Epidermal melanocyte (primary cell): ENCODE measurements around the gene LIN37.
A peak's percentile ranks its signal among the peaks of the same experiment; 100 is the strongest.
"Not testable (repeated sequence)": the region's sequence is repeated elsewhere in the genome, so short reads cannot be mapped to it uniquely, and the experiment has no call there.

Experiments
- DNase-seq: peaks from one replicate; pipeline ENCODE4 v3.0.0; 2011; ENCODE audit warnings: low spot score; ENCODE audit not compliant: insufficient read length

The LIN37 gene

DNA sequence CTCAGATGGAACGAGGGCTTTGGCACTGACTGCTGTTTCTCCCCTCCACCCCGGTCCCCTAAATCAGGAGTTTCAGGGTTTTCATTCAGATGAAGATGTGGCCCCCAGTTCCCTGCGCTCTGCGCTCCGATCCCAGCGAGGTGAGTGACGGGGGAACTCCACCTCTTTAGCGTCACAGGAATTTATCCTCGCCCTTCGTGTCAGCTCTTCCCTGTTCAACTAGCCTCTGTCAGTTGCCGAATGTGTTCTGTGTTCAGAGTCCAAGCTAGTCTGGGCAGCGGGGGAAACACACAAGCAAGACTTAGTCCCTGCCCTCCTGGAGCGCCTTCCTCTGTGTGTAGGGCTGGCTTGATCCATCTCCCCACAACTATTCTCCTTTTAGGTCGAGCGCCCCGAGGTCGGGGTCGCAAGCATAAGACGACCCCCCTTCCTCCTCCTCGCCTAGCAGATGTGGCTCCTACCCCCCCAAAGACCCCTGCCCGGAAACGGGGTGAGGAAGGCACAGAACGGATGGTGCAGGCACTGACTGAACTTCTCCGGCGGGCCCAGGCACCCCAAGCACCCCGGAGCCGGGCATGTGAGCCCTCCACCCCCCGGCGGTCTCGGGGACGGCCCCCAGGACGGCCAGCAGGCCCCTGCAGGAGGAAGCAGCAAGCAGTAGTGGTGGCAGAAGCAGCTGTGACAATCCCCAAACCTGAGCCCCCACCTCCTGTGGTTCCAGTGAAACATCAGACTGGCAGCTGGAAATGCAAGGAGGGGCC lies 28.8 kb upstream of the LIN37 start:
- peak; percentile 12 for DNase-seq

GRCh38 chr19:35720163-35720524 lies 28.2 kb upstream of the LIN37 start:
- DNase-seq: no peak

DNA sequence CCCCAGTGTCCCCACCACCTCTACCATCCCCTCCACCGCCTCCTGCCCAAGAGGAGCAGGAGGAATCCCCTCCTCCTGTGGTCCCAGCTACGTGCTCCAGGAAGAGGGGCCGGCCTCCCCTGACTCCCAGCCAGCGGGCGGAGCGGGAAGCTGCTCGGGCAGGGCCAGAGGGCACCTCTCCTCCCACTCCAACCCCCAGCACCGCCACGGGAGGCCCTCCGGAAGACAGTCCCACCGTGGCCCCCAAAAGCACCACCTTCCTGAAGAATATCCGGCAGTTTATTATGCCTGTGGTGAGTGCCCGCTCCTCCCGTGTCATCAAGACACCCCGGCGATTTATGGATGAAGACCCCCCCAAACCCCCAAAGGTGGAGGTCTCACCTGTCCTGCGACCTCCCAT lies 27.7 kb upstream of the LIN37 start:
- no peak for DNase-seq

- peak; percentile 13 for DNase-seq
Observed at GRCh38 chr19:35721374-35721773, 27.0 kb upstream of the LIN37 start.

GRCh38 chr19:35722461-35722860 lies 25.9 kb upstream of the LIN37 start:
- no peak for DNase-seq

DNA sequence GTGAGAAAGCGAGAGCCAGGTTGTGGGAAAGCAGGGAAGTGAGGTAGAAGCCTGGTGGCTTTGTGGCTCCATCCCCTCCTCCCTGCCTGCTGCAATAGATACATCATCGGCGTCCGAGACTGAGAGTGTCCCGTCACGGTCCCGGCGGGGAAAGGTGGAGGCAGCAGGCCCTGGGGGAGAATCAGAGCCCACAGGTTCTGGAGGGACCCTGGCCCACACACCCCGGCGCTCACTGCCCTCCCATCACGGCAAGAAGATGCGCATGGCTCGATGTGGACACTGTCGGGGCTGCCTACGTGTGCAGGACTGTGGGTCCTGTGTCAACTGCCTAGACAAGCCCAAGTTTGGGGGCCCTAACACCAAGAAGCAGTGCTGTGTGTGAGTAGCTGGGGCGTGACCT lies 25.5 kb upstream of the LIN37 start:
- DNase-seq: peak; percentile 10

DNA sequence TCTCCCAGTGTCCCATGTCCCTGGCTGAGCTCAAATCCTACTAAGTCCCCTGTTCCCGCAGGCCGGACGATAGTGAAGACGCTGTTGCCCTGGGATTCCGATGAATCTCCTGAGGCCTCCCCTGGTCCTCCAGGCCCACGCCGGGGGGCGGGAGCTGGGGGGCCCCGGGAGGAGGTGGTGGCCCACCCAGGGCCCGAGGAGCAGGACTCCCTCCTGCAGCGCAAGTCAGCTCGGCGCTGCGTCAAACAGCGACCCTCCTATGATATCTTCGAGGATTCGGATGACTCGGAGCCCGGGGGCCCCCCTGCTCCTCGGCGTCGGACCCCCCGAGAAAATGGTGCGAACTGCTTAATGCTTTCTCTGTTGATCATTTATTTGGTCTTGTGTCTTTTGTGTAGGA lies 24.7 kb upstream of the LIN37 start:
- no peak for DNase-seq

DNA sequence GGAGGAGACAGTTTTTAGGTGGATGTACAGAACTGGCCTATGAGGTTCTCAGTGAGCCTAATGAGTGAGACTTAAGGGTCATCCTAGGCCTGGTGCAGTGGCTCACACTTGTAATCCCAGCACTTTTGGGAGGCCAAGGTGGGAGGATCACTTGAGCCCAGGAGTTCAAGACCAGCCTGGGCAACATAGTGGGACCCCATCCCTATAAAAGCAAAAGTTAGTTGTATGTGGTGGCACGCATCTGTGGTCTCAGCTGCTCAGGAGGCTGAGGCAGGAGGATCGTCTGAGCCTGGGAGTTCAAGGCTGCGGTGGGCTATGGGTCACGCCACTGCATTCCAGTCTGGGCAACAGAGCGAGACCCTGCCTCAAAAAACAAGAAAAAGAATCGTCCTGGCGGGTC lies 24.2 kb upstream of the LIN37 start:
- DNase-seq: not testable (repeated sequence)

DNA sequence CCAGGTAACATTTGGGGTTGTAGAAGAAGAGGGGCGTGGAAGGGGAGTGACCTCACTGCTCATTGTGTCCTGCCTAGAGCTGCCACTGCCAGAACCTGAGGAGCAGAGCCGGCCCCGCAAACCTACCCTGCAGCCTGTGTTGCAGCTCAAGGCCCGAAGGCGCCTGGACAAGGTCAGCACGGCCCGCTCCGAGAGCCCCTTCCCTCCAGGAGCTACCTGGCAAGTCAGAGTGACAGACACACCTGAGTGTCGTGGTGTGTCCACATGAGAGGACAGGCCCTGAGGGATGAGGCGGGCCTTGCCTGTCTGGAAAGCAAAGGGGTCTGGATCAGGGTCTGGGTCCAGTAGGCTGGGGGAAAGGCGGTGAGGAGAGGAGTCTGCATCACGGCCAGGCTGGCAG lies 23.8 kb upstream of the LIN37 start:
- DNase-seq: no peak

DNA sequence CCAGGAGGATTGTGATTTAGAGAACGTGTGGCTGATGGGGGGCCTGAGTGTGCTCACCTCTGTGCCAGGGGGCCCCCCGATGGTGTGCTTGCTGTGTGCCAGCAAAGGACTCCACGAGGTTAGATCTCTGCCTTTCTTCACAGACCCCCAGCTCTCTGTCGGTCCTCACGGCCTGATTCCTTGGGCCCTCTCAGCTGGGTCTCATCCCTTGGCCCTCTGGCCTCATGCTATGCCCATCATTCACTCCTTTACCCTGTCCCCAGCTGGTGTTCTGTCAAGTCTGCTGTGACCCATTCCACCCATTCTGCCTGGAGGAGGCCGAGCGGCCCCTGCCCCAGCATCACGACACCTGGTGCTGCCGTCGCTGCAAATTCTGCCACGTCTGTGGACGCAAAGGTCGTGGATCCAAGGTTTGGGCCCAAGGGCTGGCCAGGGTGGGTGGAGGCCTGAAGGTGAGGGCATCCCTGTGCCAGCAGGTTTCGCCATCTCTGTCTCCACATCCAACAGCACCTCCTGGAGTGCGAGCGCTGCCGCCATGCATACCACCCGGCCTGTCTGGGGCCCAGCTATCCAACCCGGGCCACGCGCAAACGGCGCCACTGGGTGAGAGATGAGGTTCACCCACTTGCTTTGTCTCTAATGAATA lies 23.0 kb upstream of the LIN37 start:
- DNase-seq: peak; percentile 10

- DNase-seq: peak; percentile 8
Observed at GRCh38 chr19:35727053-35727955, 21.1 kb upstream of the LIN37 start.

- peak; percentile 4 for DNase-seq
Observed at GRCh38 chr19:35727956-35728706, 20.2 kb upstream of the LIN37 start.

DNA sequence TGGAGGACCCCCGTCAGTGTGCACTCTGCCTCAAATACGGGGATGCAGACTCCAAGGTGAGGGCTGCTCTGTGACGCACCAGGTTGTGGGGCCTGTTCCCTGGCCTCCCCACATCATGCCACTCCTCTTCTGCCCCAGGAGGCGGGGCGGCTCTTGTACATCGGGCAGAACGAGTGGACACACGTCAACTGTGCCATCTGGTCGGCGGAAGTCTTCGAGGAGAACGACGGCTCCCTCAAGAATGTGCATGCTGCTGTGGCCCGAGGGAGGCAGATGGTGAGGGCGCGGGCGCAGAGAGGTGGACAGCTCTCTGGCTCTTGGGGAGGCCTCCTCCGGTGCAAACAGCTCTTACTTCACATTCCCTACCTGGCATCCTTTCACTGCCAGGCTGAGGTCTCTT lies 19.4 kb upstream of the LIN37 start:
- DNase-seq: peak; percentile 5

GRCh38 chr19:35729763-35730162 lies 18.6 kb upstream of the LIN37 start:
- DNase-seq: no peak

DNA sequence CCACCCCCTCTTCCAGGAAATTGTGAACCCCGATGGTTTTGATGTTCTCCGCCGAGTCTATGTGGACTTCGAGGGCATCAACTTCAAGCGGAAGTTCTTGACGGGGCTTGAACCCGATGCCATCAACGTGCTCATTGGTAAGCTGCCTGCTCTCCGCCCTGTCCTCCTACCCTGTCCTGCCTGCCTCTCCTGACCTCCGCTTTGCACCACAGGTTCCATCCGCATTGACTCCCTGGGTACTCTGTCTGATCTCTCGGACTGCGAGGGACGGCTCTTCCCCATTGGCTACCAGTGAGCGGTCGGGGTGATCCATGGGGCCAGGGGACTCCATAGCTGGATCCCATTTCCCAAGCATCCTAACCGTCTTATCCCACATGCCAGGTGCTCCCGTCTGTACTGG lies 18.1 kb upstream of the LIN37 start:
- DNase-seq: peak; percentile 10

DNA sequence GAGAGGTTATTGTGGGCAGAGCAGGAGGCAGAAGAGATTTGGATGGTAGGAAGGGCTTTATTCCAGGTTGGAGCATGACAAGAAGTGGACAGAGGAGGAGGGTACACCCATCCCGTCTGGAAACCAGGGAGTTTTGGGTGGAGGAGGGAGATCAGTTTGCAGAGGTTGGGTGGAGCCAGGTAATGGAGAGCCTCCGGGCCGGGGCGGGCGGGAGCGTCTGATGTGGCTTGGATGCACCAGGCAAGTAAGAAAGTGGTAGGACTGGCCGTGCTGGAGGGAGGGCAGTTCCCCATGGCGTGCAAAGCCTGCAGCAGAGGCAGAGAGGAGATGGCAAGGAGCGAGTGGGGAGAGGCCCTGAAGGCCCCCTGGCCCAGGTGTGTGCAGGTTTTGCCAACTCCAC lies 17.0 kb upstream of the LIN37 start:
- no peak for DNase-seq

DNA sequence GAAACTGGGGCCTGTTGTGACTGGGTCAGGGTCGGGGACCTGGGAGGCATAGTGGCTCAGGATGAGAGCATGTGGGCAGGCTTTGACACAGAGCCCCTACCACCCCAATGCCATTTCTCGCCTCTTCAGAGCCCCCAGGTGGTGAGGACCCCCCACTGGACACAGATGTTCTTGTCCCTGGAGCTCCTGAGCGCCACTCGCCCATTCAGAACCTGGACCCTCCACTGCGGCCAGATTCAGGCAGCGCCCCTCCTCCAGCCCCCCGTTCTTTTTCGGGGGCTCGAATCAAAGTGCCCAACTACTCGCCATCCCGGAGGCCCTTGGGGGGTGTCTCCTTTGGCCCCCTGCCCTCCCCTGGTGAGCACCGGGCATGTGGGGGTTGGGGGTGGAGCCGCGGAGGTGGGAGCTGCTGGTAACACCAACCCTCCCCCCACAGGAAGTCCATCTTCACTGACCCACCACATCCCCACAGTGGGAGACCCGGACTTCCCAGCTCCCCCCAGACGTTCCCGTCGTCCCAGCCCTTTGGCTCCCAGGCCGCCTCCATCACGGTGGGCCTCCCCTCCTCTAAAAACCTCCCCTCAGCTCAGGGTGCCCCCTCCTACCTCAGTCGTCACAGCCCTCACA lies 16.5 kb upstream of the LIN37 start:
- DNase-seq: peak; percentile 8

DNA sequence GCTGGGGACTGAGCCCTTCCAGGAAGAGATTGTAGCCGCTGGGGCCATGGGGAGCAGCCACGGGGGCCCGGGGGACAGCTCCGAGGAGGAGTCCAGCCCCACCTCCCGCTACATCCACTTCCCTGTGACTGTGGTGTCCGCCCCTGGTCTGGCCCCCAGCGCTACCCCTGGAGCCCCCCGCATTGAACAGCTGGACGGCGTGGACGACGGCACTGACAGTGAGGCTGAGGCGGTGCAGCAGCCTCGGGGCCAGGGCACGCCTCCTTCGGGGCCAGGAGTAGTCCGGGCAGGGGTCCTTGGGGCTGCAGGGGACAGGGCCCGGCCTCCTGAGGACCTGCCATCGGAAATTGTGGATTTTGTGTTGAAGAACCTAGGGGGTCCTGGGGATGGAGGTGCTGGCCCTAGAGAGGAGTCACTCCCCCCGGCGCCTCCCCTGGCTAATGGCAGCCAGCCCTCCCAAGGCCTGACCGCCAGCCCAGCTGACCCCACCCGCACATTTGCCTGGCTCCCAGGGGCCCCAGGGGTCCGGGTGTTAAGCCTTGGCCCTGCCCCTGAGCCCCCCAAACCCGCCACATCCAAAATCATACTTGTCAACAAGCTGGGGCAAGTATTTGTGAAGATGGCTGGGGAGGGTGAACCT lies 15.7 kb upstream of the LIN37 start:
- DNase-seq: peak; percentile 1

DNA sequence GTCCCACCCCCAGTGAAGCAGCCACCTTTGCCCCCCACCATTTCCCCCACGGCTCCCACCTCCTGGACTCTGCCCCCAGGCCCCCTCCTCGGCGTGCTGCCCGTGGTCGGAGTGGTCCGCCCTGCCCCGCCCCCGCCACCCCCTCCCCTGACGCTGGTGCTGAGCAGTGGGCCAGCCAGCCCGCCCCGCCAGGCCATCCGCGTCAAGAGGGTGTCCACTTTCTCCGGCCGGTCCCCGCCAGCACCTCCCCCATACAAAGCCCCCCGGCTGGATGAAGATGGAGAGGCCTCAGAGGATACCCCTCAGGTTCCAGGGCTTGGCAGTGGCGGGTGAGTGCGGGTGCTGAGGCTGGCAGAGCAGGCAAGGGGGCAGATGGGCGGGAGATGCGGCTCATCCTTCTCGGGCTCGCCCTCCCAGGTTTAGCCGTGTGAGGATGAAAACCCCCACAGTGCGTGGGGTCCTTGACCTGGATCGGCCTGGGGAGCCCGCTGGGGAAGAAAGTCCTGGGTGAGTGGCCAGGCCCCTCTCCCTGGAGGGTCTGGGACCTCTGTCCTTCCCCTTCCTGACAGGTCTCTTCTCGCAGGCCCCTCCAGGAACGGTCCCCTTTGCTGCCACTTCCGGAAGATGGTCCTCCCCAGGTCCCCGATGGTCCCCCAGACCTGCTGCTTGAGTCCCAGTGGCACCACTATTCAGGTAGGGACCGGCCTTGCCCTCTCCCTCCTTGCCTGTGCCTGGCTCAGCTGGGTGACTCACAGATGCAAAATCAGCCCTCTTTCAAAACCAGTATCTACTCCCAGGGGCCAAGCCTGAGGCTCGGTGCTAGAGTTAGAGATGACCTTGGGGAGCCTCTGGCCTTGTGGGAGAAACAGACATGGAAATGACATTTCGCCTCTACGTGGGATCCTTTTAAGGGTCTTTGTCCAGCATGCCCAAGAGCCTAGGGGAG lies 14.9 kb upstream of the LIN37 start:
- DNase-seq: no peak
